SK-N-MC (cell line): ENCODE data around the gene HRC.

Experiments
- EZH2 ChIP-seq: fragments of 200-600 bp; sonication (generic); IDR thresholded peaks from one replicate; pipeline ENCODE4 v1.6.1; 2017; ENCODE audit warnings: antibody characterized with exemption
- FOXP2 ChIP-seq: optimal IDR thresholded peaks from 2 replicates; pipeline ENCODE3; 2011; ENCODE audit warnings: mild to moderate bottlenecking, moderate library complexity; ENCODE audit not compliant: insufficient read depth; ENCODE audit errors: extremely low read length, control extremely low read depth
- POLR2AphosphoS5 ChIP-seq: IDR thresholded peaks from 2 replicates; pipeline ENCODE4 v1.6.1; 2012; ENCODE audit warnings: mild to moderate bottlenecking, low read depth, low read length, borderline replicate concordance

DNA sequence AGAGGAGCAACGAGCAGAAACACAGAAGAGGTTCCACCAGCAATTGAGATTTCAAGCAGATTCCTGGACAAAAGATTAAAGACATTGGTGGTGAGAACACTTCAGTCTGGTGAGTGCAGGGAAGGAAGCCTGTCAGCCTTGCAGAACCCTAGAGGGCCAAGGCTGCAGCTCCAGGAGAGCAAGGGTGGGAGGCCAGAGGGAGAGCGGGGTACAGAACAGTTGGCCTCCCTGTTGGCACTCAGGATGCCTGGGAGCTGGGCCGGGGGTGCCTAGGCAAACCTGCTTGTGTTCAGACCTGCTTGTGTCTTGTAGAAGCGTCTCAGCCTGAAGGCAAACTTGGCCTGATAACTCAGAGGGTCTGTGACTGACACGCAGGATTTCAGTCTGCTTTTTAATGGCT lies 46.1 kb downstream of the HRC start:
- TF ChIP-seq EZH2 = no peak
- no peak for TF ChIP-seq POLR2AphosphoS5
- no peak for TF ChIP-seq FOXP2
